ENCODE results near the gene RHNO1.

DNA sequence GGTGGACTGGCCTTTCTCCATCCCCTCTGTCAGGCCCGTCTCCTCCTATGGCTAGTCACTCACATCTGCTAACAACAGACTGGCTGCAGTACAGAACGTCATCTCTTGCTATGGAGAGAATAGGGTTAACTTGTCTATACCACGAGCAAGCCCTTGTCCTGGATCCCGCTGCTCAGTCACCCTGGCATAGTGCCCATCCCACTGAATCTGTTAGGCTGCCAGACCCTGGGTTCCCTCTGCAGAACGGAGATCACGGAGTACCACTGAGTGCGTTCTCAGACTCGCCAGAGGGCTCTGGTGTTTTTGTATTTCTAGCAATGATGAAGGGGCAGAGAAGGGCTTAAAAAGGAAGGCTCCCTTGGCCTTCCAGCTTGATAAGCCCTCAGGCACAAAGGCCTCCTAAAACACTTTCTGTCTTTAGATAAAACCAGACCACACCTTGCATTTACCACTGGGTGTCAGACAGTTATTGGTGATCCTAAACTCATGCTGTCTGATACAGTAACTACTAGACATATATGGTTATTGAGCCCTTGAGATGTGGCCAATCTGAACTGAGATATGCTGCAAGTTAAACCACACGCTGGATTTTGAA lies 35.9 kb upstream of the RHNO1 start:
- no peak for TF ChIP-seq POLR2AphosphoS5 (IDR thresholded peaks at IDR 0.05; ENCODE audit: borderline replicate concordance, low read depth, low read length)
- no peak for TF ChIP-seq EZH2 (IDR thresholded peaks at IDR 0.05)
